ENCODE measurements around the gene ELFN1. TPM values are rescaled to one million over a fixed set of nuclear protein-coding genes. Genes with fewer than 3 reads are reported as not detected.

ELFN1 gene
- total RNA-seq, 2 donors from 2014 or later, result 0.33 to 1.3 TPM

DNA sequence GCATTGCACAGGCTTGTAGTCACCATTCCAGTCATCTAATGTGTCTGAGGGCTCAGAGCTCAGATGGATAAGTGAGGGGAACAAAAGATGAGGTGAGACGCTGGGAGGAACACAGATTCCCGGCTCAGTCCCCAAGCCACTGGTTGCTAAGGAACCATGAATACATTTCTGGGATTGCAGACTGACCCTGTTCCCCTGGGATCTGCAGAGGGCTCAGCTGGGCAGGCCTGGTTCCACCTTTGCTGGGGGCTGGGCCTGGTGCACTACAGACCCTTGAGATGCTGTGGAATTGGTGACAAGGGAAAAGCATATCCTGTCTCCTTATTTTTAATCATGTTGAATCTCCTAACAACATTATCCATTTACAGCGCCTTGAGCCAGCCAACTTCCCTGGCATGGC is 19.2 kb downstream of the ELFN1 start:
- H3K27ac ChIP-seq, result no peak overlapping the region
- no peaks in the 10 kb centered on the region for H3K27me3 ChIP-seq
- H3K4me1 ChIP-seq, result peaks cover 15% of the 10 kb centered on the region
- no peak overlapping the region for H3K4me3 ChIP-seq
- H3K36me3 ChIP-seq (replicated peaks in 1 of 2; ENCODE audit: insufficient read depth in 1 of 2, low read depth in 2 of 2), result no peaks in the 10 kb centered on the region
- intact Hi-C loops (cut with DNase I), result no loop called here
- no peaks in the 10 kb centered on the region for H3K9me3 ChIP-seq
- TF ChIP-seq CTCF (IDR thresholded peaks at IDR 0.05), result no peak
- no peak for TF ChIP-seq POLR2A (IDR thresholded peaks at IDR 0.05)
- ATAC-seq, result no peak
- WGBS, 2 donors, result 82 to 86% methylated on average over 3 of the region's 3 CpGs
- no peak for DNase-seq

DNA sequence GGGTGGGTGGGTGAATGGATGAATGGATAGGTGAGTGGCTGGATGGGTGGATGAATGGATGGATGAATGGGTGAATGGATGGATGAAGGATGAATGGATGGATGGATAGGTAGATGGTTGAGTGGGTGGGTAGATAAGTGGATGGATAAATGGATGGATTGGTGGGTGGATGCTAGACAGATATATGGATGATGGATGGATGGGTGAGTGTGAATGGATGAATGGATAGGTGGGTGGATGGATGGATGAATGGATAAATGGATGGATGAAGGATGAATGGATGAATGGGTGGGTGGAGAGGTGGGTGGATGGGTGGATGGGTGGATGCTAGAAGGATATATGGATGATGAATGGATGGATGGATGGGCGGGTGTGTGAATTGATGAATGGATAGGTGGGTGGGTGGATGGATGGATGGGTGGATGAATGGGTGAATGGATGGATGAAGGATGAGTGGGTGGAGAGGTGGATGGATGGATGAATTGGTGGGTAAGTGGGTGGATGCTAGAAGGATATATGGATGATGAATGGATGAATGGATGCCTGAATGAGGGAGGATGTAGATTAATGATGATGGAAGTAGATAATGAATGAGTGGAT is 20.4 kb downstream of the ELFN1 start:
- ATAC-seq, result no peak
- Histone ChIP-seq H3K36me3 (replicated peaks in 1 of 2; ENCODE audit: insufficient read depth in 1 of 2, low read depth in 2 of 2) (no peaks in the 10 kb centered on the region), H3K9me3 (no peaks in the 10 kb centered on the region), H3K27me3 (no peaks in the 10 kb centered on the region), H3K4me3 (no peak overlapping the region), H3K27ac (no peak overlapping the region), H3K4me1 (peaks cover 15% of the 10 kb centered on the region)
- TF ChIP-seq CTCF (IDR thresholded peaks at IDR 0.05) (no peak), POLR2A (IDR thresholded peaks at IDR 0.05) (no peak)
- WGBS, 2 donors, result 83 to 95% methylated on average over 1 of the region's 1 CpG
- intact Hi-C loops (cut with DNase I), result no loop called here
- no peak for DNase-seq

DNA sequence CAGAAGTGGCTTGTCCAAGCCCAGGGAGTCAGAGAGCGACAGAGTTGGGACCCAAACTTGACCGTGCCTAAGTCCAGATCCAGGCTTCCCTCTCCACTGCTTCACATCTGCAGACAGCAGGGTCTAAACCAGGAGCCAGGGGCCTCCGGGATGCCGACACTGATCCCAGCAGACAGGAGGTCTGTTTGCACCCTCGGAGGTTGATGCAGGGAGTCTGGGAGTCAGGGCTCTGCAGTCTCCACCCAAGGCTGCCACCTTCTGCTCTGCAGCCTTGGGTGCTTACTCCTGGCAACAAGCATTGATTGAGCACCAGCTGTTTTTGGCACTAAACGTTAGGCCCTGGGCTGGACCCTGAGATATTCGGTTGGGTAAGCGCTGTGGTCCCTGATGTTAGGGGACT is 21.0 kb downstream of the ELFN1 start:
- whole genome bisulfite sequencing, 2 donors, result 88 to 90% methylated on average over 7 to 8 of the region's 8 CpGs
- Histone ChIP-seq H3K4me3 (no peak overlapping the region), H3K36me3 (replicated peaks in 1 of 2; ENCODE audit: insufficient read depth in 1 of 2, low read depth in 2 of 2) (no peaks in the 10 kb centered on the region), H3K27me3 (no peaks in the 10 kb centered on the region), H3K4me1 (peaks cover 15% of the 10 kb centered on the region), H3K27ac (peak overlapping the region in 2 of 4 donors; percentile 7 to 70), H3K9me3 (no peaks in the 10 kb centered on the region)
- intact Hi-C loops (cut with DNase I), result no loop called here
- ATAC-seq, result no peak
- no peak for TF ChIP-seq CTCF (IDR thresholded peaks at IDR 0.05)
- TF ChIP-seq POLR2A (IDR thresholded peaks at IDR 0.05), result no peak
- DNase-seq, result peak in 2 of 4 donors; percentile 3 to 6

DNA sequence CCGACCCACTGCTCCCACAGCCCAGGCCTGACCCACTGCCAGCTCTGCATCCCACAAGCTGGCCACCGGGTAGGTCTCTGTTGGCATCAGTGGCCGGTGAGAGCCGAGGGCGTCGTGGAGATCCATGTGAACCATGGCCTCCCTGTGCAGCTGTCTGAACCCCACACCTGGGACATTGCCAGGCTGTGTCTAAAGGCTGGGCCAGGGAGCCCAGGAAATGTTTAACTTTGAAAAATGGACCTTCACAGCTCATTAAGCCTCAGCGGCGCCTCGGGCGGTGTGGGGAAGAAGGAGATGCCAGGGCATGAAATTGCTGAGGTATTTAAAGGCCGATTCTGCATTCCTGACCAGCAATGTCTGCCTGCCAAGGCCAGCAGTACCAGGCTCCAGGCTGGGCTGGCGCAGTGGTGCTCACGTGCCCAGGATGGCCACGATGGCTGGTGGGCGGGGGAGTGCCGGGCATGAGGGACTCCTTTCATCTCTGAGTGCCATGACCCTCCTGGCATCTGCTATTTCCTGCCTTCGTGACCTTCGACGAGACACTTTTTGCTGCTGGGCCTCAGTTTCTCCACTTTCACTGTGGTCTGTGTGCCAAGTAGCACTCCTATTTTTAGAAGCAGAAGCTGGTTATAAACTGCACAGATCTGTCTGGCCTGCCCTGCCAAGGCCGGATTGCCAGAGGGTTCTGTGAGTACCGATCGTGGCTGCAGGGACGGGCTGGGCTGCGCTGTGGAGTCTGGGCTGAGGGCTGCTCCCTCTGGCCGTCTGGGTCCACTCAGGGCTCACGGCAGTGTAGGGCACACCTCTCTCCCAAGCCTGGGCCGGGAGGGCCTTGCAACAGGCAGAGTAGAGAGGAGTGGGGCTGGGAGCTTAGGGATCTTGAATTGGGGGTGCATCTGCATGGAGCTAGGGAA is 21.8 kb downstream of the ELFN1 start:
- Histone ChIP-seq H3K36me3 (replicated peaks in 1 of 2; ENCODE audit: insufficient read depth in 1 of 2, low read depth in 2 of 2) (no peaks in the 10 kb centered on the region), H3K27me3 (no peaks in the 10 kb centered on the region), H3K4me1 (peaks cover 15% of the 10 kb centered on the region), H3K27ac (peak overlapping the region in 3 of 4 donors; percentile 7 to 70 (median 52)), H3K9me3 (no peaks in the 10 kb centered on the region), H3K4me3 (no peak overlapping the region)
- ATAC-seq (peak; percentile 81), DNase-seq (peak; percentile 52 to 86 (median 78))
- TF ChIP-seq POLR2A (IDR thresholded peaks at IDR 0.05), result no peak
- intact Hi-C loops (cut with DNase I), result no loop called here
- WGBS, 2 donors, result 21 to 24% methylated on average over 25 to 27 of the region's 27 CpGs

Data from body of pancreas (tissue), 4 donors.